T-helper 17 cell (primary cell): ENCODE results near the gene FMO1. TPM values are rescaled to one million over a fixed set of nuclear protein-coding genes. Genes with fewer than 3 reads are reported as not detected.
"Not testable (repeated sequence)": the region's sequence is repeated elsewhere in the genome, so short reads cannot be mapped to it uniquely, and the experiment has no call there.

ENCODE experiments used
- ATAC-seq: fragments of 150-1000 bp; cut with Tn5 transposase; 2 replicates; pipeline ENCODE4 v1.10.0; 2021; ENCODE audit warnings: mild to moderate bottlenecking, moderate library complexity
- DNase-seq, 3 donors: peaks; one replicate each; pipeline versions ENCODE4 v3.0.0 to v3.0.0-alpha.2; 2020 to 2021
- H3K9me3 ChIP-seq: one replicate; pipeline ENCODE4 v1.7.0; 2013; ENCODE audit warnings: low read length, mild to moderate bottlenecking; ENCODE audit not compliant: control insufficient read depth, poor library complexity, severe bottlenecking
- H3K27ac Mint-ChIP-seq: one replicate; pipeline ENCODE4 v1.8.0; 2022; ENCODE audit warnings: mild to moderate bottlenecking, moderate library complexity, mixed read lengths
- H3K27me3 Mint-ChIP-seq: one replicate; pipeline ENCODE4 v1.8.0; 2022; ENCODE audit warnings: mixed read lengths
- H3K36me3 Mint-ChIP-seq: one replicate; pipeline ENCODE4 v1.8.0; 2022; ENCODE audit warnings: low read depth, mixed read lengths
- H3K4me1 Mint-ChIP-seq: one replicate; pipeline ENCODE4 v1.8.0; 2022; ENCODE audit warnings: mild to moderate bottlenecking, mixed read lengths
- H3K4me3 Mint-ChIP-seq: one replicate; pipeline ENCODE4 v1.8.0; 2022; ENCODE audit warnings: mild to moderate bottlenecking, moderate library complexity, mixed read lengths
- total RNA-seq, 4 donors: library from RNA in 2 of 4; stranded (reverse) in 2 of 4; gene quantifications; one replicate each; pipeline ENCODE4 v1.2.3 and lab custom pipeline; 2022 to 2026

FMO1 gene
- total RNA-seq, 2 donors from 2014 or later: not detected

DNA sequence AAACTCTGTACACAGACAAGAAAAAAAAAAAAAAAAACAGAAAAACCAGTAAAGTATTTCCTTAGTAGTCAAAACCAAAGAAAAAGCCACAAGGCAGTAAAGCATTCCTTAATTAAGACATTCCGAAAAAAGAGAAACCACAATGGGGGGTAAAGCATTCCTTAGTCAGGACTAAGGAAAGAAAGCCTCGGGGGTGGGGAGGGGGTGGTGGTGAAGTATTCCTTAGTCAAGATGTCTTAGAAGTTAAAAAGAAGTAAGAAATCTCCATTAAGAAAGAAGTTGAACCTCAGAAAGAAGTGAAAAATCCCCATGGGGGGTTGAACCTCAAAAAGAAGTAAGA is 28.2 kb upstream of the FMO1 start:
- ATAC-seq (no peak), DNase-seq (no peak)
- no peak overlapping the region for H3K27ac Mint-ChIP-seq
- no peaks in the 10 kb centered on the region for H3K36me3 Mint-ChIP-seq
- no peak overlapping the region for H3K4me3 Mint-ChIP-seq
- peaks cover 3% of the 10 kb centered on the region for H3K9me3 ChIP-seq
- peaks cover 21% of the 10 kb centered on the region for H3K27me3 Mint-ChIP-seq
- peaks cover 10% of the 10 kb centered on the region for H3K4me1 Mint-ChIP-seq

DNA sequence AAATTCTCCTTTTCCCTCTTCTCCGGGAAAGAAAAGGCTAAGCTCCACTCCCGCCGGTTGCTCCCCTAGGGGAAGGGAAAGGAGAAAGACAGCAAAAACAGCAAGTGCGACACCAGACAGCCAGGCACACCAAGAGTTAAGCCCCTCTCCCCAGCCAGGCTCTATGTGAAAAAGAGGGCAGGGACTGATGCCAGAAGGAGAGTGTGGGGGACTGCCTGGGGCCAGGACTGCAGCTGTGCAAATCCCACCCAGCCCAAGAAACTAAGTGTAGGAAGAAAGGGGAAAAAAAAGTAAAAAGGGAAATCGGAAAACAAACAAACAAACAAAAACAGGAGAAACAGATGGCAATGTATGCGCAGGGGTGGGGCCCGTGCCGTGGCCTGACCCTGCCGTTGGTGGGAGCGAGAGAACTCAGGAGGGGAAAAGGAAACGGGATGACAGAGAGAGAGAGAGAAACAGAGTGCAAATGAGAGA is 27.7 kb upstream of the FMO1 start:
- no peak for DNase-seq
- no peak for ATAC-seq
- Mint-ChIP-seq H3K27ac (no peak overlapping the region), H3K4me3 (no peak overlapping the region), H3K27me3 (peaks cover 21% of the 10 kb centered on the region), H3K36me3 (no peaks in the 10 kb centered on the region), H3K4me1 (peaks cover 10% of the 10 kb centered on the region)
- peaks cover 3% of the 10 kb centered on the region for H3K9me3 ChIP-seq

DNA sequence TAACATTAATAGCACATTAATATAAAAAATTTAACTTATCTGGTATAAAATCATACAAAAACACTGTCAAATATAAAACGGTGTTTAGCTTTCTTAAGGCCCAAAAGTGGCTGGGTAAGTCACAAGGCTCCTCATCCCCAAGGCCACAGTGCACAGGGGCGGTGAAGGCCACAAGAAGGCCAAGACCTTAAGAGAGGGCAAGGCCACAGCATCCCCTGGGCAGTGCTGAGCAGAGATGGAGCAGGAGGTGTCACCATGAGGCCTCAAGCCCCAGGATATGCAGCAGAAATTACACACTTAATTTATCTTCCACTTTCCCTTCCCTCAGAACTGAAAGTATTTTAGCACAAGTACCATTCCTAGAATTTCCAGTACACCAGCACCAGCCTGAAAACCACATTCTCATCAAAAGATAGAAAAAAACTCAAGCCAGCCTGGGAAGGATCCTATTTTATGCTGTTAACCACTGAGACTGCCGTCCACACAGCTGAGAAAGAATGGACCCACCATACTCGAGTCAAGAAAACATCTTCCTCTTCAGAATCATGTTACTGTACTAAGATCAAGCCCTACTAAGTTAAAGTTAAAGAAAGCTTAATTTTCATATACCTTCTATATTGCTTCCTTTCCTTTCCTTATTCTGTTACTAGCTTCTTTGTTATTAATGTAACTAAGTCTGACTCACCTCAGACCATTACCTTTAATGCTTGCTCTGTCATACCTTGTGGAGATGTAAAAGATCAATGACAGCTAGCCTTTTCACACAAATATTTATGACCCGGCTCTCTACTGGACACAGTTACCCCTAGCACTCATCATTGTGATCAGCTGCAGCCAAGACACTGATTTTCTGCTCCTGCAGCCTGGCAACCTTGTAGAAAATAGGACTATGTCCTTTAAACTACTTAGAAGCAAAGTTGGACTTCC is 26.4 kb upstream of the FMO1 start:
- H3K4me3 Mint-ChIP-seq: no peak overlapping the region

DNA sequence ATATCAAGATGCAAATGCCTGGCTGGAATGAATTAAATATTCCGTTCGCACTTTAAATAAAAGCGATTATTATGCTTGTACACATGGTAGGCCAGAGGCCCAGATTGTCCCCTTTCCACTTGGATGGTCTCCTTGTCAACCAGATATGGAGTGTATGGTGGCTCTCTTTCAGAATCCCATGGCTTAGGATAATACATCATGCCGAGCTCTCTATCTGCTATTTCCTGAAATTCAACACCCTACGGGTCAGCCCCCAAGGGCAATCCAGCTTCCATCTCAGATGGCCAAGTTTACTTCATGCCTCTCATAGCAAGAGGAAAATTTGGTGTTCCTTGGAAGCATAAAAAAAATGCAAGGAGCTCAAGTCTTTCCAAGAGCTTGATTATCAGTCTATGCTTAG is 25.4 kb upstream of the FMO1 start:
- Mint-ChIP-seq H3K4me1 (peaks cover 10% of the 10 kb centered on the region), H3K27me3 (peaks cover 24% of the 10 kb centered on the region), H3K4me3 (no peak overlapping the region), H3K36me3 (no peaks in the 10 kb centered on the region), H3K27ac (no peak overlapping the region)
- ATAC-seq: no peak
- DNase-seq: no peak
- H3K9me3 ChIP-seq: no peaks in the 10 kb centered on the region

More for the DNA sequence above, 26.4 kb upstream of the FMO1 start:
- ATAC-seq (no peak), DNase-seq (no peak)
- Mint-ChIP-seq H3K36me3 (no peaks in the 10 kb centered on the region), H3K27me3 (peaks cover 21% of the 10 kb centered on the region), H3K4me1 (peaks cover 10% of the 10 kb centered on the region), H3K27ac (no peak overlapping the region)
- H3K9me3 ChIP-seq: peaks cover 3% of the 10 kb centered on the region

DNA sequence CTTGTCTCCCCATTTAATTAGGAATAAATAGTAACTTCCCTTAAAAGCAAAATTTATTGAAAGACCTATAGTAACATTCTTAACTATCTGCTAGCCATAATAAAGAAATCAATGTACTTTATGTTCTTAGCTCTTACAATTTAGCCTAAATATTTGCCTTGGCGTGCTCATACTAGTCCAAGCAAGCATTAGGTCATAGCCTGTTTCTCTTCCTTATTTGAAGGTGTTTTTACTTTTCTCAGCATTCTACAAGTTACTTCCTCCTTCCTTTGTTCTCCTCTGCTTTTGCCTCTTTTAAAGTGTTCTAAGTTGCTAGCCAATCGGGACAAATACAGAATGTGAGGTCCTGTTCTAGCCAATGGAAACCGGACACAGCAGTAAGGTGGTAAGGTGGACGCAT is 24.0 kb upstream of the FMO1 start:
- H3K27me3 Mint-ChIP-seq: peaks cover 18% of the 10 kb centered on the region
- not testable (repeated sequence) for H3K27ac Mint-ChIP-seq, H3K9me3 ChIP-seq, H3K4me3 Mint-ChIP-seq, ATAC-seq, H3K36me3 Mint-ChIP-seq, DNase-seq
- peaks cover 10% of the 10 kb centered on the region for H3K4me1 Mint-ChIP-seq

DNA sequence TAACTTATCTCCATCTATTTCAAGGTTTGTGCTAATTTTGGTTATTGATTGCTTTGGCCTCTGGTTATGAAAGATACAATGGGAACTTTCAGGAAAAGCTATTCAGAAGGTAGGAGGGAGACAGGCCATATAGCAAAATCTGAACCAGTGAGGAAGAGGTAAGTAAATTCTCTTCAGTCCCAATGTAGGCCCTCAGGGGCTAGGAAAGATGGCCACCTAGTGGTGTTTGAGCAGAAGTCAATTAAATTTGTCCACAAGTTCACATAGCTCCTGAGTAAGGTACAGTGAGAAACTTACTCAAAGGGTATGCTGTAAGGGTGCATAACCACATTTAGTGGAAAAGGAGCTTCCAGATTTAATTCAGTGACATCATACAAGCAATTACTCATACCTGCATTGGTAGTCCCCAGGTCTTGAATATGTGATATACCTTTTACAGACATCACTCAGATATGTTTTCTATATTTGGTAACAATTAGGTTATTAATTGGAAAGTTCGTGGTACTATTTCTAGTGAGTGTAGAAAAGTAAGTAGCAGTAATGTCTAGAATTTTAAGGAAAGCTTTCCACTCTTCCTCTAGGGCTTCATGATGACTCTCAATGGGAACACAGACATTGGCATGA is 21.4 kb upstream of the FMO1 start:
- peaks cover 4% of the 10 kb centered on the region for H3K4me1 Mint-ChIP-seq
- peak; percentile 50 for ATAC-seq
- H3K36me3 Mint-ChIP-seq: peaks cover 2% of the 10 kb centered on the region
- H3K9me3 ChIP-seq: no peaks in the 10 kb centered on the region
- H3K4me3 Mint-ChIP-seq: no peak overlapping the region
- H3K27me3 Mint-ChIP-seq: peaks cover 23% of the 10 kb centered on the region
- H3K27ac Mint-ChIP-seq: no peak overlapping the region
- no peak for DNase-seq

DNA sequence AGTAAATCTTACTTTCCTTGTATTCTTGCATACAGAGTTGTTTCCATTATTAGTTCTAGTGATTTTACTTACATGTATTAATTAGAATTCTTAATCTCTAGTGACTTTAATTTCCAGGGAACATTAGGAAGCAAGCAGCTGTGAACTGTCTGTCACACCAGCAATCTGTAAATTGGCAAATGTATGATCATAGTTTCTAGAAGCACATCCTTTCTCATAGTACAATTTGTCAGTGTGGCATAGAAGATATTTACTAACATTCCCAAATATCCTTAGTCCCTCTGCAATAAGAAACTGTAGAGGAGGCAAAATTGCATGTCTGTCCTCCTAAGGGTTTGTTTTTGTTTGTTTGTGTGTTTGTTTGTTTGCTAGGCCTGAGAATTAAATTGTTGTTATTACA is 17.0 kb upstream of the FMO1 start:
- peaks cover 2% of the 10 kb centered on the region for H3K36me3 Mint-ChIP-seq
- ATAC-seq (no peak), DNase-seq (no peak)
- H3K27ac Mint-ChIP-seq: no peak overlapping the region
- H3K4me3 Mint-ChIP-seq: no peak overlapping the region
- no peaks in the 10 kb centered on the region for H3K9me3 ChIP-seq
- peaks cover 34% of the 10 kb centered on the region for H3K27me3 Mint-ChIP-seq
- no peaks in the 10 kb centered on the region for H3K4me1 Mint-ChIP-seq

DNA sequence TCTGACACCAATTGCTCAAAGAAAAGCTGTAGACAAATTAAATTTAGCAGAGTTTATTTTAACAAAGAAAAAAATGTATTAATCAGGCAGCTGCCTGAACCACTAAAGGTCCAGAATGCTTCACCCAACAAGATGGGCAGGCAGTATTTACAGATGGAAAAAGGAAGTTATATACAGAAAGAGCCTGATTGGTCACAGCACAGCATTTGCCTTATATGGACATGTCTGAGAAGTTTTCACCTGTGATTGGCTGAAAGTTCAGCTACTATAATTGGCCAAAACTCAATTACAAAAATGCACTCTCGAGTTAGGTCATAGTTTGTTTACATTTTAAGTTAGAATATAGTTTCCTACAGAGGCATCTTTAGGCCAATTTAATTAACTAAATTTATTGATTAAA is 15.1 kb upstream of the FMO1 start:
- H3K9me3 ChIP-seq: no peaks in the 10 kb centered on the region
- Mint-ChIP-seq H3K4me3 (no peak overlapping the region), H3K4me1 (no peaks in the 10 kb centered on the region), H3K36me3 (peaks cover 2% of the 10 kb centered on the region), H3K27ac (no peak overlapping the region), H3K27me3 (peaks cover 33% of the 10 kb centered on the region)
- ATAC-seq (no peak), DNase-seq (no peak)

DNA sequence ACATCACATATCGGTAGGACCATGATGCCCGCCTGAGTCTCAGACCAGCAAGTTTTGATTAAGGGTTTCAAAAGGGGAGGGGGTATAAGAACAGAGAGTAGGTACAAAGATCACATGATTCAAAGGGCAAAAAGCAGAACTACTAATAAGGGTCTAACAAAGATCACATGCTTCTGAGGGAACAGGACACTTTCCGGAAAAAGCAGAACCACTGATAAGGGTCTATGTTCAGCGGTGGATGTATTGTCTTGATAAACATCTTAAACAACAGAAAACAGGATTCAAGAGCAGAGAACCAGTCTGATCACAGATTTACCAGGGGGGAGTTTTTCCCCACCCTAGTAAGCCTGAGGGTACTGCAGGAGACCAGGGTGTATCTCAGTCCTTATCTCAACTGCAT is 12.1 kb upstream of the FMO1 start:
- DNase-seq, H3K4me3 Mint-ChIP-seq, H3K4me1 Mint-ChIP-seq, H3K9me3 ChIP-seq, H3K36me3 Mint-ChIP-seq, H3K27ac Mint-ChIP-seq, ATAC-seq: not testable (repeated sequence)
- peaks cover 27% of the 10 kb centered on the region for H3K27me3 Mint-ChIP-seq

DNA sequence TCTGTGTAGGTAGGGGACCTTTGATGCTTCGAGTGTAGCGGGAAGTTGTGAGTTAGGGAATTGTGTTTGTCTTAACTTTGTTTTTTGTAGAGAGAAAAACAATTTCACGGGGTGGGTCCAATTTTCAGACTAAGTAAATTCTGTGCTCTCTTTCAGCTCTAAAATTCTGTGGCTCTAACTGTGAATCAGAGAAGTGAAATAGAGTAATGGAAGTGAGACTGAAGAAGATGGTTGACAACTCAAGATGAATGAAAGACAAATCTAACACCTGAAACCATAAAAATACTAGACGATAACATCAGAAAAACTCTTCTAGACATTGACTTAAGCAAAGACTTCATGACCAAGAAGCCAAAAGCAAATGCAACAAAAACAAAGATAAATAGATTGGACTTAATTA is 4.4 kb upstream of the FMO1 start:
- Mint-ChIP-seq H3K27me3 (peaks cover 40% of the 10 kb centered on the region), H3K27ac (no peak overlapping the region), H3K4me1 (peaks cover 4% of the 10 kb centered on the region), H3K4me3 (no peak overlapping the region), H3K36me3 (no peaks in the 10 kb centered on the region)
- DNase-seq (no peak), ATAC-seq (no peak)
- no peaks in the 10 kb centered on the region for H3K9me3 ChIP-seq

DNA sequence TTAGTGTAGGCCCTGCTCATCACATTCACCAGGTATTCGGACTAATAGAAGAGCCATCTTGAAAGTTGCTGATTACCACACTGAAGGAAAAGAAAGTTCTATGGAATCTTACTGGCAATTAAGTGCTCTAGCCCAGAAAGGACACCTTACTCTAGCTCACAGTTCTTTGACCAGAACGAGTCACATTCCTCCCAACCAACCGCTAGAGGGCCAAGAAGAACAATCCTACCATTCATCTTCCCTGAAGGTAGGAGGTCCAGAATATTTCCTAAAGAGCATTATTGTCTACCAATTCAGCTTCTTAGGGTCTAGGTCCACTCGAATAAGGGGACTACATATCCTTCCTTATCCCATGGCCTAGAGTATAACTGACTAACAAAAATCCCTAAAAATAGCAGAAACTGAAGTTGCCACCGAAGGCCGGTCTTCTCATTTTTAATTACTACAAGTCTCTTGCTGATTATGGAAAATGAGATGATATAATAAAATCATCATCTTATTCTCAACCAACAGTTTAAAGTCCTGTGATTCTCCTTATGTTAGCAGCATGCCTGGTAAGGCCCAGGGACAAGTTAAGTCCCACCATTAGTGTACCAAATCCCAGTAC is 2.7 kb upstream of the FMO1 start:
- H3K36me3 Mint-ChIP-seq: no peaks in the 10 kb centered on the region
- H3K27ac Mint-ChIP-seq: no peak overlapping the region
- H3K27me3 Mint-ChIP-seq: peaks cover 53% of the 10 kb centered on the region
- H3K4me1 Mint-ChIP-seq: peaks cover 6% of the 10 kb centered on the region
- DNase-seq (no peak), ATAC-seq (no peak)
- H3K4me3 Mint-ChIP-seq: no peak overlapping the region
- H3K9me3 ChIP-seq: no peaks in the 10 kb centered on the region

DNA sequence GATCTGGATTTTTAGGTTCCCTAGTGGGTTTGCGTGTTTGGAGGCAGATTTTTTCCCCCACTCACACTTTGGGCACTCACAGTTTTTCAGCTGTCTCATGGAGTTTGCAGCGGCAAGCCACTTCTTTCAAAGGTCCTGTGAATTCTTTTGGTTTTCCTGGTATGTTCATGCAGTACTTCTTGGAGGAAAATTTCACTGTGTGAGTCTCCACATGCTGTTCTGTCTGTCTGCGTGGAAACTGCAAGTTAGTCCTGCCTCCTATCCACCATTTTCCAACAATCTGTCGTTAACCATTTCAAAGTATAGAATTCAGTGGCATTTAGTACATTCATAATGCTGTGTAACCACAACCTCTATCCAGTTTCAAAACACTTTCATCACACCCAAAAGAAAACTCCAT is 793 bp upstream of the FMO1 start:
- no peak for ATAC-seq
- Mint-ChIP-seq H3K27ac (no peak overlapping the region), H3K27me3 (peaks cover 58% of the 10 kb centered on the region), H3K4me1 (peaks cover 8% of the 10 kb centered on the region), H3K4me3 (no peak overlapping the region), H3K36me3 (no peaks in the 10 kb centered on the region)
- H3K9me3 ChIP-seq: no peaks in the 10 kb centered on the region
- DNase-seq: no peak

DNA sequence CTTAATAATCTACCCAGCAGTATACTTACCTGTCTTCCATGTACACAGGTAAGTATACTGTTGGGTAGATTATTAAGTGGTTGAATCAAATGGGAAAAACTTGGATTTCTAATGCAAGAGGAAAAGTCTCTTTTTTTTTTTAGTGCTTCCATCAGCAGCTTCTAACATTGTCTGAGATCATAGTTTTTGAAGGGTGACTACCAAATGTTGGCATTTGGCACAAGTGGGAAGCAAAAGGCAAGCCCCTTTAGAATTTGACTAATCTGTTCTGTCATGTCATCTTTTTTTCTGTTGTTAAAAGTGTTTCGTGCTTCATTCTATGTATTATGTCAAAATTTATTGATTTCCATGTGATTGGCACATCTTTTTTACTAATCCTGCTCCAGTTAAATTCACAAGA is 547 bp downstream of the FMO1 start:
- Mint-ChIP-seq H3K4me3 (no peak overlapping the region), H3K4me1 (peaks cover 12% of the 10 kb centered on the region), H3K27ac (no peak overlapping the region), H3K27me3 (peaks cover 58% of the 10 kb centered on the region), H3K36me3 (peaks cover 2% of the 10 kb centered on the region)
- ATAC-seq (no peak), DNase-seq (no peak)
- H3K9me3 ChIP-seq: no peaks in the 10 kb centered on the region
